A172 (cell line): ENCODE results near the gene CDPF1. TPM values are rescaled to one million over a fixed set of nuclear protein-coding genes. Genes with fewer than 3 reads are reported as not detected.

Source experiments
- DNase-seq: peaks from one replicate; pipeline ENCODE4 v3.0.0-alpha.2; 2015; ENCODE audit warnings: low spot score
- total RNA-seq: library from RNA; depleted of rRNA; stranded (reverse); fragments of >200 nt; shearing (Covaris generic); gene quantifications from 2 replicates; pipeline ENCODE4 v1.2.3, GENCODE V29; 2014; rRNA removed

Gene CDPF1, protein sequence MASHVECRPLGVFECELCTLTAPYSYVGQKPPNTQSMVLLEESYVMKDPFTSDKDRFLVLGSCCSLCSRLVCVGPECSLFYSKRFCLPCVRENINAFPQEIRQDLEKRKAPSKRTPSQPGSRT
- 12.5 and 19.1 TPM in 2 replicates for total RNA-seq

DNA sequence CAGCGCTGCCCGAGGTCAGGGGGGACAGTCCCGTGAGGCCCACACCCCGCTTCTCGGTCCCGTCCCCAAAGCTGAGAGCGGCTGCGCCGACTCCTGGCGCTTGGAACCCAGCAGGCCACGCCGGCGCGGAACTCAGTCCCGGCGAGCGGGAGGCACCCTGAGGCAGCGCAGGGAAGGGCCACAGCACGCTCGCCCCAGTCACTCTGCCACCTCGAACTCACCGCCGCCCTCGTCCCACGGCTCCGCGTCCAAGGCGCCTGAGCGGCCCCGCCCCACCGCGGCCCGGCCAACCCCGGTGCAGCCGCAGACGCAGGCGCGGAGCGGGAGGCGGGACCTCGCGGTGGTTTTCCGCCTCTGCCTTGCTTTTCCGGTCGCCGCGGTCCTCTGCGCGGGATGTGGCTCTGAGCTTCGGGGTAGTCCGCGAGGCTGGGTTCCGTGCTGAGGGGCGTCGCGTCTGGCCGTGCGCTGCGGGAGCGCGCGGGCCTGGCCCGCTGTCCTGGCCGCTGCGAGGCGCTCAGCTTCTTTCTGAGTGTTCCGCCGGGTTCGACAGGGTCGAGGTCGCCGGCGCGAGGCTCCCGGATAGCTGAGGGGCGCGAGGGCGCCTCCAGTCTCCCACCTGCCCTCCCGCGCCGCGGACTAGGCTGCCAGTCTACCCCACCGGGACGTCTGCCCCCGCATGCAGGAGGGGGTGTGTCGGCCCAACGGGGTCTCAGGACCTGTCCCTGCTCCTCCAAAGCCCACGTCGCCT is at the start of gene CDPF1:
Gene CDPF1 (minus strand): TSS at position 259 of the 748 bp plus-strand sequence. CDS start 2,009 bp downstream, outside the sequence.
- DNase-seq: peak; percentile 40

DNA sequence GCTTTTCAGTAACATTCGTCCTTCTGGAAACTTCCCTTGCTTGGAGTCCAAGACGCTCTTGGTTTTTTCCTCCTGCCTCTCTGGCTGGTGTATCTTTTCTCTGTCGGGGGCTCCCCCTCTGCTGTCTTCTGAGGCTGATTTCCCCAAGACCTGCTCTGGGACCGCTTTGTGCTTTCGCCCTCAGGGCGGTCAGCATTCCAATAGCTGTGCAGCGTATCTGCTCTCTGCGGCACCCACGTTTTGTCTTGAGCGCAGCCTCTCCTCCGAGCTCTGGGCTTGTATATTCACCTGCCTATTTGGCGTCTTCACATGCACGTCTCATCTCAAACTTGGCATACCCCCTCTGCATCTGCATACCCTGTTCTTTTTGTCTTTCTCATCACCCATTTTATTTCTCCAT is 49.0 kb upstream of the CDPF1 start:
- no peak for DNase-seq

DNA sequence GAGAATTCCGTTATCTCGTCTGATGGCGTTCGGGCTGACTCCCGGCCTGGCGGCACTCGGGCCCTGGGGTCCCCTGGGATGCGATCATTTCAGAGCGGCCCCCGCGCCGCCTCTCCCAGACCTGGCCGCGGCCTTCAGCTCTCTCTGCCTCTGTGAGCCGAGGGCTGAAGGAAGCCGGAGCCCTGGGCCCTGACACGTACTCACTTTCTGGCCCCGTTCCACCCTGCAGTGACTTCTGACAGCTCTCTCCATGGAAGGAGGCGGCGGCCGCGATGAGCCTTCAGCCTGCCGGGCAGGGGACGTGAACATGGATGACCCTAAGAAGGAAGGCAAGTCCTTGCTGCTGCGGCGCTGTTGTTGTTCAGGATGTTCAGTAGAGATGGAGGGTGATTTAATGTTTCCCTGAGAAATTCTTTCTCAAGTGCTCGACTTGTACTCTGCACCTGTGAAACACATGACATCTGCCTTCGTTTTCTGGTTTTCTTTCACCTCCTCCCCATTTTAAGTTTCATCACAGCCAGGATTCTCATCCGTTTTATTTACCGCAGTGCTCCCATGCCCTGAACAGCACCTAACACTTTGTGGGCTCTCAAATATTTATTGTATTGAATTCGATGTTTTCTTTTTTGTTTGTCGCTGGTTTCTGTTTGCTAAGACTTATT is 47.2 kb upstream of the CDPF1 start:
- peak; percentile 13 for DNase-seq

DNA sequence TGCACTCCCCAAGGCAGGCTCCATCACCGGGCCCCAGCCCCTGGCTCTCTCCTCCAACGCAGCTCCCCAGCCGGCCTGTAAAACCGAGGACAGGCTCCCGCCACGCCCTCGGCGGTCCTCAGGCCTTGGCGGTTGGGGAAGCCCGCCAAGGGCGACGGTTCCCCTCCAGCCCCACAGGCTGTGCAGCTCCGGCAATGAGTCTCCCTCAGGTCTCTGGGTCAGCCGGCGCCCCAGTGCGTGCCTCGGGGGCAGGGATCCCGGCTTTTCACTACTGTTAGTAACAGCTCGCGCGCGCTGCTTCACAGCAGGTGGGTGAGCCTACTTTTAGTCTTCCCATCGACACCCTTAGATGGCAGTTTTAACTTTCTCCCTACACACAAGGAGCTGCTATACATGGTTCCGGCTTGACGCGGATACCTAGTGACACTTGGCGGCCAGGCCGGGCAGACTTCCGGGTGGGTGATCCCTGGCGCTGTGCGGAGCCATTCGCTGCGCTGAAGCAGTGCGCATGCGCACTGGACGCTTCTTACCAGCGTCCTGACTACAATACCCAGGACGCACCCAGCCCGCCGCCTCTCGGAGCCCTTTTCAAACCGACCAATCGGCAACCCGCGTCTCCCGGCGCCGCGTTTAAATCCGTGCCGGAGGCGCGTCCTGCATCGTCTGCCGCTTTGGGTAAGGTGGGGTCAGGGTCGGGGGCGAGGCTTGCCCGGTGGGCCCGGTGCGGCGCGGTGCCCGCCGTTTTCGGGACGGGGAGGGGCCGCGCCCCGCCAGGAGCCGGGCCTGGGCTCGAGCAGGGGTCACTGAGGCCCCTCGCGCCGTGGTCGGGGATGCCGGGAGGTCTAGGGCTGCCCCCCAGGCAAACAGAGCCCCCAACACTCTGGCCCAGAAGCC is 46.4 kb upstream of the CDPF1 start, which contains the start of gene GTSE1:
Gene GTSE1 (plus strand): TSS at position 614 of the 894 bp plus-strand sequence. CDS start 531 bp downstream, outside the sequence.
- peak; percentile 91 for DNase-seq

DNA sequence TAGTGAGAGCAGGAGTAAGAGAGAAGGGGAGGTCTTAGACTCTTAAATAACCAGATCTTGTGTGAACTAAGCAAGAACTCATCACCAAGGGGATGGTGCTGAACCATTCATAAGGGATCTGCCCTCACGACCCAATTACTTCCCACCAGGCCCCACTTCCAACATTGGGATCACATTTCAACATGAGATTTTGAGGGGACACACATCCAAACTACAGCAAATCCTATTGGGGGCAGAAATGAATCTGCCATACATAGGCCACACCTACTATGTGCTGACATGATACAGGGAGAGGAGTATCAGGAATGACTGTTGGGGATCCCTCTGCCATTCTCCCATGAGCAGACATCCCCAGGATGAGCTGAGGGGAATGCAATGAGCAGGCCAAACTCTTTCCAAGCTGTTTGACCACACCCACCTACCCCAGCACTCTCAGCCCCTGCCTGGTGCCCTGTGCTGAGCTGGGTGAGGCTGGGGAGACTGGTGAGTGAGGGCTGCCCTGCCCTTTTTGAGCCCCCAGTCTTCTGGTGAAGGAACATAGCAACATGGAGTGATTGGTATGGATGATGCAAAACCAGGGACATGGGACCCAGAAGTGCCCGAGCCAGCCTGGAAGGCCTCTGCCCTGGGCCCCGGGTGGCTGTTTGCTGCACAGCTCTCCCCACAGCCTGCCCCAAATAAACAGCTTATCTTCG is 45.3 kb upstream of the CDPF1 start:
- DNase-seq: no peak

DNA sequence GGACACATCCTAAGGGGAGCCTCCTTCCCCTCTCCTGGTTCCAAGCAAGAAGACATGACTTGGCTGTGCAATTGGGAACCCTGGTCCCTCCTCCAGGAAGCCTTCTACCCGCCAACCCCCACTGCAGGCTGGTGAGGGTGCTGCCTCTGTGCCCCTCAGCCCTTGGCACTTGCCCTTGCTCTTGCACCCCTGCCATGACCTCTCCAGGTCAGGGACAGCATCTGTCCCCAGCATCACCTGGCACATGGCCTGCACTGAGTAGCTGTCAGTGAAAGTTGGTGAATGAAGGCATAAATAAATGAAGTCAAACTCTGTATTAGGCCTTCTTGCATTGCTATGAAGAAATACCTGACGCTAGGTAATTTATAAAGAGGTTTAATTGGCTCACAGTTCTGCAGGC is 44.7 kb upstream of the CDPF1 start:
- DNase-seq: no peak

DNA sequence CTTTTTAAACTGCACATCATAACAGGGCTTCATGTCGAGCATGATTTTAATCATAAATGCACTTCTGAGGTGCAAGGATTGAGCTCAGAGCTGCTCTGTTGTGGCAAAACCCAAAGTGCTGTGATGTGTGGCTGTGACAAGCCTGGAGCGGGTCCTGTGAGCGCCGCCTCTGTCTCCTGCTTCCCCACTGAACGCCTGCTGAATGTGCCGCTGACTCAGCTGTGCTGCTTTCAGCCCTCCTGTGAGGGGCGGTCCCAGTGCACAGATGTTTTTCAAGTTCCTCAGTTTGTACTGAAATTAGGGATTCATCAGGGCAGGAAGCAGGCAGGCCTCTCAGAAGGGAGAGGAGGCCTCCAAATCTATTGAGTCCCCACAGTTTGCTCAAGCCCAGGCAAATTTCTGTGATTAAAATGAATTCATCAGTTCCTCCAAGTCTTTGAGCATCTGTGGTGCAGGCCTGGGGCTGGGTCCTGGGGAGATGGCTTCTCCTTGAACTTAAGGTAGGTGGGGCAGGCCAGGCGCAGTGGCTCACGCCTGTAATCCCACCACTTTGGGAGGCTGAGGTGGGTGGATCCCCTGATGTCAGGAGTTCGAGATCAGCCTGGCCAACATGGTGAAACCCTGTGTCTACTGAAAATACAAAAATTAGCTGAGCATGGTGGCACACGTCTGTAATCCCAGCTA is 43.6 kb upstream of the CDPF1 start:
- no peak for DNase-seq

DNA sequence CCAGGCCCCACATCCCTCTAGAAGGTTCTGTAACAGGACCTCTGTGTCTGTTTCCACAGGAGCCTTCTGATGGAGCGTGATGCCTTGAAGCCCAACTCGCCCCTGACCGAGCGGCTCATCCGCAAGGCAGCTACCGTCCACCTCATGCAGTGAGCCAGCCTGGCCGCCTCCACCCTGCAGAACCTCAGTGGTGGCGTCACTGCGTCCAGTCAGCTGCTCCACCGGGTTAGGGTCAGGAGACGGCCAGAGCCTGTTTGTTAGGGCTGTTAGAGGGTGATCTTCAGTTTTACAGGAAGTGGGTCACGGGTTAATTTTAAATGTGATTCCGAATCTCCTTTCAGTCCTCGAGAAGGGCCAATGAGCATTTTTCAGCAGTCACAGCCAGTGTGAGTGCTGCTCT is 42.6 kb upstream of the CDPF1 start:
- DNase-seq: no peak

DNA sequence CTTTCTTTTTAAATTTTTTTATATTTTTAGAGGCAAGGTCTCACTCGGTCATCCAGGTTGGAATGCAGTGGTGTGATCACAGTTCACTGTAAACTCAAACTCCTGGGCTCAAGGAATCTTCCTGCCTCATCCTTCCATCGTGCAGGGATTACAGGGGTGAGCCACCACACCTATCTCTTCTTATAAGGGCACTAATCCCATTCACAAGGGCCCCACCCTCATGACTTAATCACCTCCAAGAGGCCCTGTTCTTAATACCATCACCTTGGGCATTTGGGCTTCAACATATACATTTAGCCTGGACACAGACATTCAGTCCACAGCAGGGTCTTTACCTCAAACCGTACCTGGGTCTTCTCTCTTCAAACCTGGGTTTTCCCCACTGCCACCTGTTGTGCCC is 42.1 kb upstream of the CDPF1 start:
- DNase-seq: no peak

DNA sequence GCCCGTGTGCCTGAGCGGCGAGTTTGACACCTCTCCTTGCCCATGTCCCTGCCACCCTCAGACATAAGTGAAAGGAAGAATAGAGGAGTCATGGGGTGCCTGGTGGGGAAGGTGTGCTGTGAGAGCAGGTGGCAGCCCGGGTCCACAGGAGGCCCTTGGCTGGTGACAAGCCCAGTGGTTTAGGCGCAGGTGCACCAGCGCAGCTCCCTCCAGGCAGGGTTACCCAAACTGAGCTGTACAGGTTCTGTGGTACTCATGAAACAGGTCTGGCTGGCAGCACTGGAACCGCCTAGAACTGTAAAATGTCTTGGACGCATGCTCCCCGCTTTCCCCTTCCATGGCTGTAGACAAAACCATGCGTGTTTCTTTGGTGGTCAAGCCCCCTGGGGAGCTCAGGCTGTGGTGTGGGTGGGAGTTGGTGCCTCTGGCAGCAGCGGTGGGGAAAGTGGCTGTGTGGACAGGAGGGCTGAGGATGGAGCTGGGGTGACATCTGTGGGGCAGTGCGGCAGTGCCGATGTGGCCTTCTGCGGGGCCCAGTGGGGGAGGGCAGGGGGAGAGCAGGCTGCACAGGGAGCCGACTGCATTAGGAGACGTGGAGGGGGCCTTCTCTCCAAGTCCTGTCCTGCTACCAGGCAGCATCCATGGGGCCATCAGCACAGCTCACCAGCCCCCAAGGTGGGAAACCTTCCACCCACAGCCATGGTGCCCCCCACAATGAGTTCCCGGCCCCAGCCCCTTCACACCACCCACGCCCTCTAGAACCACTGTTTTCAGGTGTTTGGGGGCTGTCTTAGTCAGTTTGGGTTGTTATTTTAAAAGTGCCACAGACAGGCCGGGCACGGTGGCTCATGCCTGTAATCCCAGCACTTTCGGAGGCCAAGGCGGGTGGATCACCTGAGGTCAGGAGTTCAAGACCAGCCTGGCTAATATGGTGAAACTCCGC is 41.0 kb upstream of the CDPF1 start:
- no peak for DNase-seq

DNA sequence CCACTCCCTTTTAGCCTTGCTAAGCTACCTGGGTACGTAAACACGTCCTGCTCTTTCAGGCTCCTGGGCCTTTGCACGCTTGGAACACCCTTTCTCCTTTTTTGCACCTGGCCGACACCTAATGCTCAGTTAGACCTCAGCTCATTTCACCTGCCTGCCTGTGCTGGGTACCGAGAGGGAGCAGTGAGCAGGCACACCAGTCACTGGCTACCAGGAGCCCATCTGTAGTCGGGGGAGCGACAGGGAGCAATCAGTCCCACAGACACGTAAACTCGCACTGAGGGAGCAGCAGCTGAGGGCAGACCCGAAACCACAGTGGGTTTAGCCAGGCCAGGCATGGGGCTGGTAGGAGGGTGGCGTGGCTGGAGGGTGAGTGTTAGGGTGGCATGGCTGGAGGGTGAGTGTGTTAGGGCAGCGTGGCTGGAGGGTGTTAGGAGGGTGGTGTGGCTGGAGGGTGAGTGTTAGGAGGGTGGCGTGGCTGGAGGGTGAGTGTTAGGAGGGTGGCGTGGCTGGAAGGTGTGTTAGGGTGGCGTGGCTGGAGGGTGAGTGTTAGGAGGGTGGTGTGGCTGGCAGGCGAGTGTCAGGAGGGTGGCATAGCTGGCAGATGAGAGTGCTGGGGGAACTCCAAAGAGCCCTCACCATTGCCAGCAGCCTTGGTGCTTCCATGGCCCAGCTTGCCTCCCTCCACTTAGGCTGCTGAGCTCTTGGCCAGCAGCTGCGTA is 40.2 kb upstream of the CDPF1 start:
- DNase-seq: no peak

DNA sequence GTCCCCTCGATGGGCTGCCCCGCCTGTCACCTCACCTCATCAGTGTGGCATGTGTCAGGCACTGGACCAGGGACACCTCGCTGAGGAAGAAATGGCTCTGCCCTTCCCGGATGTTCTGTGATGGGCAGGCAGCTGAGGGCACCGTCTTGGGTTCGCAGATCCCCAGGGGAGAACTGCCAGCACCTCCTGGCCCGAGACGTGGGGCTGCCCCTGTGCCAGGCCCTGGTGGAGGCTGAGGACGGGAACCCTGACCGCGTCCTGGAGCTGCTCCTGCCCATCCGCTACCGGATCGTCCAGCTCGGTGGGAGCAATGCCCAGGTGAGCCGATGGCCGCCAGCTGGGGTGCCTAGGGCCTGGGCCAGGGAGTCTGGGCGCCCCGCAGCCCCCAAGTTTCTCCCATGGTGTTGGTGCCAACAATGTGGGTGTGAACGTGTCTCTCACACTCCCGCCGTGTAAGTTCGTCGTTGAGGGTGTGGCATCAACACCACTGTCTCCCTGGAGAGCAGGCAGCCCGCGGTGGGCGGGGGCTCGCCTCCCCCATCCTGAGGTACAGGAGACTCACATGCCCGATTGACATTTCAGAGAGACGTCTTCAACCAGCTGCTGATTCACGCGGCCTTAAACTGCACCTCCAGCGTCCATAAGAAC is 39.3 kb upstream of the CDPF1 start:
- no peak for DNase-seq

DNA sequence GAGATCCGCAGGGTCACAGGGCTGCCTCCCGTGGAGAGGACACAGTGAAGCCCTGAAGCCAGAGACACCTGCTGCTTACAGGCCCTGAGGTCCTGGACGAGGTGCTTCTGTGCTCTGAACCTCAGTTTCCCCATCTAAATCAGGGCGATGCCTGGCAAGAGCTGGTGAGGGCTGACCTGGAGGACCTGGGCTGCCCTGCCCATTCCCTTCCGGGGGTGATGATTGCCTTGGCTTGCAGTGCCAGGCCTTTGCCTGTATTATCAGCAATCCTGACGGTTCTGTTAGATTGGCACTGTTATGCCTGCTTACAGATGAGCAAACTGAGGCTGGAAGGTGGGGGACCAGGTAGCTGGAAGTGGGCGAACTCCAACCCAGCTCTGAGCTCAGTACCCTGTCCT is 38.8 kb upstream of the CDPF1 start:
- DNase-seq: no peak

DNA sequence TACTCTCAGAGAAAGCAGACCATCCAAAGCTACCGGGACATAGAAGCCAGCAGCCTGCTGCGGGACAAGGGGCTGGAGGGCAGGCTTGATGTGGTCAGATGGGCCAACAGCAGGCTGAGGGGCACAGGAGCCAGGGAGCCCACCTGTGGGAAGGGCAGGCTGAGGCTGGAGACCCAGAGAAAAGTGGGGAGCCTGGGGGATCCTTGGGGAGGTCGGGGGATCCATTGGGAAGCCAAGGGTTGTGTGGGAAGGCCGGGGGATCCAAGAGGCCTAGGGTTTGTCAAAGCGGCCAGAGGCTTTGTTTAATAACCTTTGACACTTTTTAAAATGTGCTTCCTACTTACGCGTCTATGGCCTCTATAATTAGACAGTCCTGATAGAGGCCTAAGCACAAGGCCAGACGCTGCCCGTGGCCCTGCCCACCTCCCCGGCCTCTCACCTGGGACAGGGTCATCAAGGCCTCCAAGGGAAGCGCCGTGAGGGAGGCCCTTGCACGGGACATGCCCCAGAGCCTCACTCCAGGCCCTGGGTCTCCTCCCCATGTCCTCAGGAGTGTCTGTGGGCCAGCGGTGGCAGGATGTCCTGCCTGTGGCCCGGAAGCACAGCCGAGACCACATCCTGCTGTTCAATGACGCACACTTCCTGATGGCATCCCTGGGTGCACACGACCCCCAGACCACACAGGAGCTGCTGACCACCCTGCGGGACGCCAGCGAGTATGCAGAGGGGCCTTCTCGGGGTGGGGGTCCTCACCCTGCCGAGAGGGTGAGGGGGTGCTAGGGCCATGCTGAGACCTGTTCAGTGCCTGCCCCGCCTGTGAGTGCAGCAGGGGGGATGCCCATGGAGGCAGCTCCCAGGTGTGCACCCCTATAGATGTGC is 38.0 kb upstream of the CDPF1 start:
- DNase-seq: no peak

DNA sequence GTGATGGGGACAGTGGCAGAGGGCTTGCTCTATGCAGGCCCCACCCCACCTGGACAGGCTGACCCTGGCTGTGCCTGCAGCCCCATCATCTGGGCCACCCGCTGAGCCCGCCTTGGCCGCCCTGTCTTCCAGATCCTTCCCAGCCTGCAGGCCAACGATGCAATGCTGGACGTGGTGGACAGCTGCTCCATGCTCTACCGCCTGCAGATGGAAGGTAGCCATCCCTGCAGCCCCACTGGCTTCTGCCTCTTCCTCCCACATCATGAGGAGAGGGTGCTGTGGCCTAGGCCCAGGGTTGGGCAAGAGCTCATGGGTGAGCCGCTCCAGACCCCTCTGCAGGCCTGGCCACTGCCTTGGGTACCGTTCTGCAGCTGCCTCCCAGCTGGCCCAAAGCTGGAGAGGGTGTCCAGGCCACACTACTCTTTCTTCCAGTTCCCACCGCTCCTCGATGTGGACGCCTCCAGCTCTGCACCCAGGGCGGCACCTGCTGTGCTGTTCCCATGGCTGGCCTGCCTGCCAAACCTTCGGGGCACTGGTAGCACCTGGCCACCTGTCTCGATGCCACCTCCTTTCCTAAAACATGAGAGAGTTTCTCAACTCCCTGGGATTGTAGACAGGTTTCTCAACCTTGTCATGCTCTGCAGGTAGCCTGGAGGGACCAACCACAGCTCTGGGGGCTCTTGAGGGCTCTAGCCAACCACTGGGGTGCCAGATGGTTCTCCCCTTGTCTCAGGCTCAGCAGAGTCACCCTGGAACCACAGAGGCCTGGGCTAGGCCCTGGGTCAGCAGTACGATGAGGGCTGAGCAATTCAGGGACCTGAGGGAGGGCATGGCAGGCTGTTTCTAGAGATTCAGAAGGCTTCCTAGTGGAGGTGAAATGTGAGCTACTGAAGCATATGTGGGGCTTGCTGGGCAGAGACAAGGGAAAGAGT is 37.1 kb upstream of the CDPF1 start:
- no peak for DNase-seq

DNA sequence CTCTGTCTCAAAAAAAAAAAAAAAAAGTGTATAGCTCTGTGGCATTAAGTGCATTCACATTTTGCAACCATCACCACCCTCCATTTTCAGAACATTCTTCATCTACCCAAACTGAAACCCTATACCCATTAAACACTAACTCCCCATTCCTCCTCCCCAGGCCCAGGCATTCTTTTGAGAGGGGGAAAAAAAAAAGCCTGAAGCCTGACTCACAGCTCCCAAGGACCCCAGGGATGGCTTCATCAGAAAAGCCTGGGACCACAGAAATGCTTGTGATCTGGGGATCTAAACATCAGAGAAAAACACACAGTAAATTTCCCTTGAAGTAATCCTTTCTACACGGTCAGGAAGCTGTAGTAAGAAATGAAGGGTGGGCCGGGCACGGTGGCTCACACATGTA is 35.9 kb upstream of the CDPF1 start:
- DNase-seq: no peak
